MCF 10A (cell line): ENCODE data around the gene APOL1. TPM values are rescaled to one million over a fixed set of nuclear protein-coding genes. Genes with fewer than 3 reads are reported as not detected.
"Not testable (repeated sequence)": the region's sequence is repeated elsewhere in the genome, so short reads cannot be mapped to it uniquely, and the experiment has no call there.

ENCODE experiments used
- BruUV-seq: library from RNA; stranded (reverse); fragments of 400-500 nt; replicated peaks from 2 replicates; lab custom pipeline; 2021; lab: Mats Ljungman, UMichigan
- CTCF ChIA-PET: fragments of 300-600 bp; sonication (Branson Sonifier 250); formaldehyde crosslinking; extraction: SDS; loops from one replicate; lab custom pipeline; 2021; ENCODE audit warnings: antibody characterized with exemption, inconsistent platforms; lab: Yijun Ruan, JAX
- POLR2A ChIA-PET: fragments of 300-600, 350-650 bp; sonication (Branson Sonifier 250); formaldehyde crosslinking; extraction: SDS; loops from one replicate; lab custom pipeline; 2020; ENCODE audit warnings: antibody characterized with exemption, inconsistent platforms; lab: Yijun Ruan, JAX
- DNase-seq: peaks from one replicate; pipeline ENCODE4 v3.0.0-alpha.2; 2018; ENCODE audit not compliant: unreplicated experiment
- H3K27ac Mint-ChIP-seq: one replicate; pipeline ENCODE4 v1.8.0; 2022; ENCODE audit warnings: mild to moderate bottlenecking, low read depth, mixed read lengths; ENCODE audit not compliant: unreplicated experiment
- H3K27me3 Mint-ChIP-seq: one replicate; pipeline ENCODE4 v1.8.0; 2022; ENCODE audit warnings: mixed read lengths; ENCODE audit not compliant: insufficient read depth, unreplicated experiment
- H3K36me3 Mint-ChIP-seq: one replicate; pipeline ENCODE4 v1.8.0; 2022; ENCODE audit warnings: mild to moderate bottlenecking, moderate library complexity, mixed read lengths; ENCODE audit not compliant: insufficient read depth, unreplicated experiment
- H3K4me1 Mint-ChIP-seq: one replicate; pipeline ENCODE4 v1.8.0; 2022; ENCODE audit warnings: mixed read lengths; ENCODE audit not compliant: insufficient read depth, unreplicated experiment
- H3K4me3 Mint-ChIP-seq: one replicate; pipeline ENCODE4 v1.8.0; 2022; ENCODE audit warnings: mild to moderate bottlenecking, moderate library complexity, mixed read lengths; ENCODE audit not compliant: unreplicated experiment
- H3K9me3 Mint-ChIP-seq: one replicate; pipeline ENCODE4 v1.8.0; 2022; ENCODE audit warnings: mixed read lengths; ENCODE audit not compliant: unreplicated experiment
- CTCF ChIP-seq: fragments of 200-600 bp; IDR thresholded peaks from one replicate; pipeline ENCODE4 v1.8.0; 2022; ENCODE audit warnings: antibody characterized with exemption, mild to moderate bottlenecking; ENCODE audit not compliant: unreplicated experiment
- intact Hi-C: fragments of 100-400 bp; cut with micrococcal nuclease; formaldehyde crosslinking; loops from 2 replicates; pipeline ENCODE4 v1.14.1; 2022
- total RNA-seq: library from RNA; stranded (reverse); gene quantifications from 2 replicates; pipeline ENCODE4 v1.2.3, GENCODE V29; 2022

APOL1 gene
- total RNA-seq, 1 experiment from 2014 or later, result 0.14 TPM

- H3K27ac Mint-ChIP-seq, result peak overlapping the region; percentile 42
- no peak for DNase-seq
- no peaks in the 10 kb centered on the region for H3K9me3 Mint-ChIP-seq
- ChIA-PET POLR2A (no interaction called here), CTCF (interaction anchor here (1.2 kb wide), 1 partner anchor 14 kb away, joined by 5 read pairs; the partner anchor contains the start of gene APOL2)
- TF ChIP-seq CTCF, result no peak
- intact Hi-C loops, result no loop called here
- H3K36me3 Mint-ChIP-seq, result peaks cover 32% of the 10 kb centered on the region
- H3K27me3 Mint-ChIP-seq, result peaks cover 4% of the 10 kb centered on the region
- no peak overlapping the region for H3K4me3 Mint-ChIP-seq
- peaks cover 2% of the 10 kb centered on the region for H3K4me1 Mint-ChIP-seq
- no TSS peak for BruUV-seq
Observed at GRCh38 chr22:36225333-36225922, 27.5 kb upstream of the APOL1 start.

DNA sequence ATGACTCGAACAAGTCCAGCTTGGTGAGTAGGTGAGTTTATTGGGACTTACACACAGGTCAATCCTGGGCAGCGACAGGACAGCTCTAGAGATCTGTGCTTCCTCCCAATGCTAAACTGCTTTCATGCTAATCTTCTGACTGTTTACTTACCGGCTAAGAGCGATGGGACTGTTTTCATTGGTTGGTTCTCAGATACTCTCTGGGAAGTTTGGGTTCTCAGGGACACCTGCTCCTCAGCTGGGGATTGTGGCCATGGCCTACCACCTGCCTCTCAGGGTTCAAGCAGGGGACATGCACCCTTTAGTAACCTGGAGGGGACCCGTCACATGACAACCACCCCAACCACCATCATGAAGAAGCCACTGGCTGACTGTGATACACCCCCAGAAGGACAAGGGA lies 26.7 kb upstream of the APOL1 start:
- Mint-ChIP-seq H3K27me3 (no peaks in the 10 kb centered on the region), H3K4me1 (no peaks in the 10 kb centered on the region), H3K9me3 (no peaks in the 10 kb centered on the region), H3K4me3 (no peak overlapping the region), H3K27ac (no peak overlapping the region), H3K36me3 (peaks cover 39% of the 10 kb centered on the region)
- CTCF ChIA-PET, result interaction anchor here (1.2 kb wide), 1 partner anchor 13 kb away, joined by 5 read pairs; the partner anchor contains the start of gene APOL2
- POLR2A ChIA-PET, result no interaction called here
- DNase-seq, result no peak
- BruUV-seq, result no TSS peak
- intact Hi-C loops, result no loop called here
- TF ChIP-seq CTCF, result no peak

GRCh38 chr22:36227396-36227795 lies 25.5 kb upstream of the APOL1 start:
- Mint-ChIP-seq H3K4me1 (no peaks in the 10 kb centered on the region), H3K27me3 (no peaks in the 10 kb centered on the region), H3K36me3 (peaks cover 52% of the 10 kb centered on the region), H3K4me3 (no peak overlapping the region), H3K27ac (no peak overlapping the region), H3K9me3 (no peaks in the 10 kb centered on the region)
- no peak for TF ChIP-seq CTCF
- no peak for DNase-seq
- intact Hi-C loops, result no loop called here
- BruUV-seq, result TSS peak; percentile 50
- CTCF ChIA-PET, result interaction anchor here (1.0 to 2.6 kb wide), 2 partner anchors 9 to 13 kb away, joined by 3 to 15 read pairs; partner anchors contain the start of gene APOL2
- POLR2A ChIA-PET, result no interaction called here

GRCh38 chr22:36227806-36228205 lies 25.1 kb upstream of the APOL1 start:
- Mint-ChIP-seq H3K27ac (no peak overlapping the region), H3K36me3 (peaks cover 52% of the 10 kb centered on the region), H3K4me1 (no peaks in the 10 kb centered on the region), H3K27me3 (no peaks in the 10 kb centered on the region), H3K9me3 (no peaks in the 10 kb centered on the region), H3K4me3 (no peak overlapping the region)
- BruUV-seq, result no TSS peak
- ChIA-PET CTCF (interaction anchor here (1.0 to 2.6 kb wide), 2 partner anchors 9 to 12 kb away, joined by 3 to 15 read pairs; partner anchors contain the start of gene APOL2), POLR2A (no interaction called here)
- intact Hi-C loops, result no loop called here
- TF ChIP-seq CTCF, result no peak
- no peak for DNase-seq

- H3K4me1 Mint-ChIP-seq, POLR2A ChIA-PET, H3K4me3 Mint-ChIP-seq, H3K9me3 Mint-ChIP-seq, intact Hi-C loops, H3K27me3 Mint-ChIP-seq, DNase-seq, BruUV-seq, H3K27ac Mint-ChIP-seq: not testable (repeated sequence)
- CTCF ChIA-PET, result interaction anchor here (1.0 to 2.6 kb wide), 2 partner anchors 8 to 12 kb away, joined by 3 to 15 read pairs; partner anchors contain the start of gene APOL2
- H3K36me3 Mint-ChIP-seq, result peaks cover 52% of the 10 kb centered on the region
Observed at GRCh38 chr22:36228369-36228768, 24.6 kb upstream of the APOL1 start.
